Measurements from ENCODE around the gene PRKCA. TPM values are rescaled to one million over a fixed set of nuclear protein-coding genes. Genes with fewer than 3 reads are reported as not detected.

Gene PRKCA
- total RNA-seq, 2 donors from 2014 or later = 6.5 to 6.6 TPM

GRCh38 chr17:66793814-66794213 is 491.4 kb downstream of the PRKCA start:
- H3K27ac ChIP-seq = peak overlapping the region in 1 of 4 donors; percentile 43
- ATAC-seq (peak; percentile 76), DNase-seq (no peak)
- H3K4me3 ChIP-seq = no peak overlapping the region
- WGBS, 2 donors = 36% methylated on average over 3 of the region's 3 CpGs
- TF ChIP-seq POLR2A (IDR thresholded peaks at IDR 0.05) (no peak), CTCF (IDR thresholded peaks at IDR 0.05) (no peak)
- no peaks in the 10 kb centered on the region for H3K36me3 ChIP-seq (replicated peaks in 1 of 2; ENCODE audit: insufficient read depth in 1 of 2, low read depth in 2 of 2)
- H3K9me3 ChIP-seq = no peaks in the 10 kb centered on the region
- no peaks in the 10 kb centered on the region for H3K27me3 ChIP-seq
- intact Hi-C loops (cut with DNase I) = loop anchor here (10.0 kb wide), 1 partner anchor 51 kb away; no protein-coding TSS in a partner anchor
- H3K4me1 ChIP-seq = peaks cover 8% of the 10 kb centered on the region

- Histone ChIP-seq H3K4me3 (no peak overlapping the region), H3K27me3 (no peaks in the 10 kb centered on the region), H3K27ac (no peak overlapping the region), H3K36me3 (replicated peaks in 1 of 2; ENCODE audit: insufficient read depth in 1 of 2, low read depth in 2 of 2) (no peaks in the 10 kb centered on the region), H3K9me3 (no peaks in the 10 kb centered on the region), H3K4me1 (peaks cover 8% of the 10 kb centered on the region)
- intact Hi-C loops (cut with DNase I) = loop anchor here (10.0 kb wide), 1 partner anchor 49 kb away; no protein-coding TSS in a partner anchor
- 90 to 93% methylated on average over 3 of the region's 3 CpGs for WGBS, 2 donors
- DNase-seq (no peak), ATAC-seq (no peak)
- TF ChIP-seq CTCF (IDR thresholded peaks at IDR 0.05) = no peak
- TF ChIP-seq POLR2A (IDR thresholded peaks at IDR 0.05) = no peak
Observed at GRCh38 chr17:66795486-66795885, 493.1 kb downstream of the PRKCA start.

GRCh38 chr17:66799849-66800537 is 497.6 kb downstream of the PRKCA start:
- no peak for ATAC-seq
- Histone ChIP-seq H3K36me3 (replicated peaks in 1 of 2; ENCODE audit: insufficient read depth in 1 of 2, low read depth in 2 of 2) (no peaks in the 10 kb centered on the region), H3K4me3 (no peak overlapping the region), H3K4me1 (no peaks in the 10 kb centered on the region), H3K27me3 (no peaks in the 10 kb centered on the region), H3K27ac (no peak overlapping the region), H3K9me3 (no peaks in the 10 kb centered on the region)
- intact Hi-C loops (cut with DNase I) = loop anchor here (10.0 kb wide), 1 partner anchor 45 kb away; no protein-coding TSS in a partner anchor
- DNase-seq = peak in 1 of 4 donors; percentile 39
- 81 to 87% methylated on average over 10 of the region's 10 CpGs for WGBS, 2 donors
- no peak for TF ChIP-seq CTCF (IDR thresholded peaks at IDR 0.05)
- TF ChIP-seq POLR2A (IDR thresholded peaks at IDR 0.05) = no peak

GRCh38 chr17:66803474-66803951 is 501.1 kb downstream of the PRKCA start:
- peaks cover 23% of the 10 kb centered on the region for H3K4me1 ChIP-seq
- DNase-seq = no peak
- 86 to 89% methylated on average over 6 to 19 of the region's 19 CpGs for WGBS, 2 donors
- H3K36me3 ChIP-seq (replicated peaks in 1 of 2; ENCODE audit: insufficient read depth in 1 of 2, low read depth in 2 of 2) = no peaks in the 10 kb centered on the region
- intact Hi-C loops (cut with DNase I) = no loop called here
- H3K4me3 ChIP-seq = no peak overlapping the region
- no peaks in the 10 kb centered on the region for H3K9me3 ChIP-seq
- TF ChIP-seq POLR2A (IDR thresholded peaks at IDR 0.05) = no peak
- TF ChIP-seq CTCF (IDR thresholded peaks at IDR 0.05) = no peak
- no peaks in the 10 kb centered on the region for H3K27me3 ChIP-seq
- H3K27ac ChIP-seq = no peak overlapping the region
- no peak for ATAC-seq

GRCh38 chr17:66805567-66805966 is 503.2 kb downstream of the PRKCA start:
- intact Hi-C loops (cut with DNase I) = no loop called here
- Histone ChIP-seq H3K27ac (no peak overlapping the region), H3K4me1 (peaks cover 23% of the 10 kb centered on the region), H3K4me3 (no peak overlapping the region), H3K36me3 (replicated peaks in 1 of 2; ENCODE audit: insufficient read depth in 1 of 2, low read depth in 2 of 2) (no peaks in the 10 kb centered on the region), H3K27me3 (no peaks in the 10 kb centered on the region), H3K9me3 (no peaks in the 10 kb centered on the region)
- ATAC-seq (no peak), DNase-seq (peak in 2 of 4 donors; percentile 11 to 30)
- 68 to 80% methylated on average over 10 of the region's 10 CpGs for WGBS, 2 donors
- TF ChIP-seq CTCF (IDR thresholded peaks at IDR 0.05) (no peak), POLR2A (IDR thresholded peaks at IDR 0.05) (no peak)
